ENCODE measurements around the gene MS4A8. TPM values are rescaled to one million over a fixed set of nuclear protein-coding genes. Genes with fewer than 3 reads are reported as not detected.
"Not testable (repeated sequence)": the region's sequence is repeated elsewhere in the genome, so short reads cannot be mapped to it uniquely, and the experiment has no call there.

The MS4A8 gene
- total RNA-seq, 1 donor from 2014 or later: not detected

- intact Hi-C loops (cut with micrococcal nuclease): no loop called here
- H3K36me3 Mint-ChIP-seq (ENCODE audit: low read depth): no peaks in the 10 kb centered on the region
- H3K27ac Mint-ChIP-seq: no peak overlapping the region
- peaks cover 5% of the 10 kb centered on the region for H3K27me3 Mint-ChIP-seq
- no peak overlapping the region for H3K4me3 Mint-ChIP-seq
- no peaks in the 10 kb centered on the region for H3K9me3 Mint-ChIP-seq
- DNase-seq: no peak
- no peaks in the 10 kb centered on the region for H3K4me1 Mint-ChIP-seq
These were observed 11.1 kb downstream of the MS4A8 start for GRCh38 chr11:60710482-60710881.

- Mint-ChIP-seq H3K4me1 (no peaks in the 10 kb centered on the region), H3K4me3 (no peak overlapping the region), H3K9me3 (no peaks in the 10 kb centered on the region), H3K27ac (no peak overlapping the region), H3K27me3 (peaks cover 5% of the 10 kb centered on the region), H3K36me3 (ENCODE audit: low read depth) (no peaks in the 10 kb centered on the region)
- intact Hi-C loops (cut with micrococcal nuclease): no loop called here
- DNase-seq: no peak
These were observed 11.9 kb downstream of the MS4A8 start for GRCh38 chr11:60711276-60711675.

- intact Hi-C loops (cut with micrococcal nuclease); H3K36me3 Mint-ChIP-seq (ENCODE audit: low read depth); H3K27me3 Mint-ChIP-seq; H3K27ac Mint-ChIP-seq; H3K4me1 Mint-ChIP-seq; DNase-seq; H3K4me3 Mint-ChIP-seq; H3K9me3 Mint-ChIP-seq: not testable (repeated sequence)
These were observed 14.0 kb downstream of the MS4A8 start for GRCh38 chr11:60713423-60713822.

GRCh38 chr11:60717956-60718355, 18.5 kb downstream of the MS4A8 start:
- no peak overlapping the region for H3K4me3 Mint-ChIP-seq
- no peaks in the 10 kb centered on the region for H3K4me1 Mint-ChIP-seq
- DNase-seq: no peak
- intact Hi-C loops (cut with micrococcal nuclease): no loop called here
- no peaks in the 10 kb centered on the region for H3K9me3 Mint-ChIP-seq
- no peaks in the 10 kb centered on the region for H3K36me3 Mint-ChIP-seq (ENCODE audit: low read depth)
- H3K27ac Mint-ChIP-seq: no peak overlapping the region
- H3K27me3 Mint-ChIP-seq: no peaks in the 10 kb centered on the region

GRCh38 chr11:60718524-60719316, 19.3 kb downstream of the MS4A8 start:
- Mint-ChIP-seq H3K9me3 (no peaks in the 10 kb centered on the region), H3K4me1 (no peaks in the 10 kb centered on the region), H3K27me3 (no peaks in the 10 kb centered on the region), H3K36me3 (ENCODE audit: low read depth) (no peaks in the 10 kb centered on the region), H3K27ac (no peak overlapping the region), H3K4me3 (no peak overlapping the region)
- intact Hi-C loops (cut with micrococcal nuclease): no loop called here
- no peak for DNase-seq

- no peaks in the 10 kb centered on the region for H3K9me3 Mint-ChIP-seq
- no peak overlapping the region for H3K4me3 Mint-ChIP-seq
- no peaks in the 10 kb centered on the region for H3K36me3 Mint-ChIP-seq (ENCODE audit: low read depth)
- DNase-seq: no peak
- H3K27me3 Mint-ChIP-seq: no peaks in the 10 kb centered on the region
- H3K4me1 Mint-ChIP-seq: no peaks in the 10 kb centered on the region
- no peak overlapping the region for H3K27ac Mint-ChIP-seq
- intact Hi-C loops (cut with micrococcal nuclease): no loop called here
These were observed 20.0 kb downstream of the MS4A8 start for GRCh38 chr11:60719391-60719790.

GRCh38 chr11:60720460-60720859, 21.0 kb downstream of the MS4A8 start:
- Mint-ChIP-seq H3K9me3 (no peaks in the 10 kb centered on the region), H3K4me3 (no peak overlapping the region), H3K27ac (no peak overlapping the region), H3K27me3 (no peaks in the 10 kb centered on the region), H3K36me3 (ENCODE audit: low read depth) (no peaks in the 10 kb centered on the region), H3K4me1 (no peaks in the 10 kb centered on the region)
- intact Hi-C loops (cut with micrococcal nuclease): no loop called here
- no peak for DNase-seq

- no peak for DNase-seq
- Mint-ChIP-seq H3K4me3 (no peak within 1 kb of the TSS), H3K36me3 (ENCODE audit: low read depth) (no peaks in the 10 kb centered on the region), H3K27me3 (peaks cover 3% of the 10 kb centered on the region), H3K27ac (no peak within 1 kb of the TSS), H3K4me1 (no peaks in the 10 kb centered on the region), H3K9me3 (no peaks in the 10 kb centered on the region)
- intact Hi-C loops (cut with micrococcal nuclease): no loop called here
These were observed 25.0 kb downstream of the MS4A8 start, which contains the start of gene MS4A18 for GRCh38 chr11:60724420-60724819. Gene MS4A18, plus strand, starts transcription at chr11:60724720.

GRCh38 chr11:60725592-60725991, 26.2 kb downstream of the MS4A8 start:
- Mint-ChIP-seq H3K4me3 (no peak overlapping the region), H3K27ac (no peak overlapping the region), H3K9me3 (no peaks in the 10 kb centered on the region), H3K27me3 (peaks cover 3% of the 10 kb centered on the region), H3K36me3 (ENCODE audit: low read depth) (no peaks in the 10 kb centered on the region), H3K4me1 (no peaks in the 10 kb centered on the region)
- intact Hi-C loops (cut with micrococcal nuclease): no loop called here
- no peak for DNase-seq

- Mint-ChIP-seq H3K36me3 (ENCODE audit: low read depth) (no peaks in the 10 kb centered on the region), H3K9me3 (no peaks in the 10 kb centered on the region), H3K27ac (no peak overlapping the region), H3K4me1 (no peaks in the 10 kb centered on the region), H3K27me3 (peaks cover 3% of the 10 kb centered on the region), H3K4me3 (no peak overlapping the region)
- intact Hi-C loops (cut with micrococcal nuclease): no loop called here
- no peak for DNase-seq
These were observed 32.2 kb downstream of the MS4A8 start for GRCh38 chr11:60731586-60731985.

- H3K4me3 Mint-ChIP-seq: no peak overlapping the region
- no peak for DNase-seq
- H3K27me3 Mint-ChIP-seq: peaks cover 2% of the 10 kb centered on the region
- no peaks in the 10 kb centered on the region for H3K36me3 Mint-ChIP-seq (ENCODE audit: low read depth)
- no peaks in the 10 kb centered on the region for H3K4me1 Mint-ChIP-seq
- intact Hi-C loops (cut with micrococcal nuclease): no loop called here
- H3K9me3 Mint-ChIP-seq: no peaks in the 10 kb centered on the region
- H3K27ac Mint-ChIP-seq: no peak overlapping the region
These were observed 34.9 kb downstream of the MS4A8 start for GRCh38 chr11:60734279-60734678.

GRCh38 chr11:60739114-60739513, 39.7 kb downstream of the MS4A8 start:
- DNase-seq: no peak
- Mint-ChIP-seq H3K4me1 (no peaks in the 10 kb centered on the region), H3K4me3 (no peak overlapping the region), H3K27ac (no peak overlapping the region), H3K9me3 (no peaks in the 10 kb centered on the region), H3K27me3 (peaks cover 2% of the 10 kb centered on the region), H3K36me3 (ENCODE audit: low read depth) (no peaks in the 10 kb centered on the region)
- intact Hi-C loops (cut with micrococcal nuclease): no loop called here

GRCh38 chr11:60740573-60740972, 41.2 kb downstream of the MS4A8 start:
- no peak overlapping the region for H3K4me3 Mint-ChIP-seq
- intact Hi-C loops (cut with micrococcal nuclease): no loop called here
- H3K4me1 Mint-ChIP-seq: no peaks in the 10 kb centered on the region

GRCh38 chr11:60741421-60741820, 42.0 kb downstream of the MS4A8 start:
- H3K27ac Mint-ChIP-seq: no peak overlapping the region

More at GRCh38 chr11:60740573-60740972, 41.2 kb downstream of the MS4A8 start:
- Mint-ChIP-seq H3K27ac (no peak overlapping the region), H3K36me3 (ENCODE audit: low read depth) (no peaks in the 10 kb centered on the region), H3K9me3 (no peaks in the 10 kb centered on the region), H3K27me3 (peaks cover 2% of the 10 kb centered on the region)
- no peak for DNase-seq

GRCh38 chr11:60743058-60743457, 43.6 kb downstream of the MS4A8 start:
- Mint-ChIP-seq H3K4me3 (no peak overlapping the region), H3K27ac (no peak overlapping the region), H3K9me3 (peaks cover 5% of the 10 kb centered on the region), H3K27me3 (no peaks in the 10 kb centered on the region), H3K36me3 (ENCODE audit: low read depth) (no peaks in the 10 kb centered on the region), H3K4me1 (no peaks in the 10 kb centered on the region)
- DNase-seq: no peak
- intact Hi-C loops (cut with micrococcal nuclease): no loop called here

More at GRCh38 chr11:60741421-60741820, 42.0 kb downstream of the MS4A8 start:
- Mint-ChIP-seq H3K27me3 (peaks cover 2% of the 10 kb centered on the region), H3K4me3 (no peak overlapping the region), H3K4me1 (no peaks in the 10 kb centered on the region), H3K36me3 (ENCODE audit: low read depth) (no peaks in the 10 kb centered on the region), H3K9me3 (no peaks in the 10 kb centered on the region)
- intact Hi-C loops (cut with micrococcal nuclease): no loop called here
- no peak for DNase-seq
